Panc1 (cell line): Measurements from ENCODE around the gene MOK.

Experiments used
- POLR2AphosphoS5 ChIP-seq: IDR thresholded peaks from 2 replicates; pipeline ENCODE4 v1.6.1; 2012; ENCODE audit warnings: mild to moderate bottlenecking, low read depth, low read length, moderate library complexity
- SIN3A ChIP-seq: IDR thresholded peaks from 2 replicates; pipeline ENCODE4 v1.6.1; 2012; ENCODE audit warnings: low read depth, mild to moderate bottlenecking, low read length, moderate library complexity, borderline replicate concordance; ENCODE audit not compliant: insufficient read depth
- TCF7L2 ChIP-seq: IDR thresholded peaks from 2 replicates; pipeline ENCODE4 v1.6.1; 2011; ENCODE audit warnings: mild to moderate bottlenecking, low read depth, low read length, inconsistent platforms
- TF ChIP-seq, protein P1 (sequence below): fragments of 450-650 bp; IDR thresholded peaks from 2 replicates; pipeline ENCODE4 v1.5.1; 2017; ENCODE audit warnings: mild to moderate bottlenecking
- TF ChIP-seq, protein P2 (sequence below), 2 experiments: IDR thresholded peaks; 2 replicates each; pipeline ENCODE4 v1.6.1; 2011 to 2012; ENCODE audit warnings: low read depth in 2 of 2, control low read depth in 1 of 2, low read length in 1 of 2, mild to moderate bottlenecking in 1 of 2, moderate library complexity in 1 of 2; ENCODE audit not compliant: insufficient read depth in 1 of 2

DNA sequence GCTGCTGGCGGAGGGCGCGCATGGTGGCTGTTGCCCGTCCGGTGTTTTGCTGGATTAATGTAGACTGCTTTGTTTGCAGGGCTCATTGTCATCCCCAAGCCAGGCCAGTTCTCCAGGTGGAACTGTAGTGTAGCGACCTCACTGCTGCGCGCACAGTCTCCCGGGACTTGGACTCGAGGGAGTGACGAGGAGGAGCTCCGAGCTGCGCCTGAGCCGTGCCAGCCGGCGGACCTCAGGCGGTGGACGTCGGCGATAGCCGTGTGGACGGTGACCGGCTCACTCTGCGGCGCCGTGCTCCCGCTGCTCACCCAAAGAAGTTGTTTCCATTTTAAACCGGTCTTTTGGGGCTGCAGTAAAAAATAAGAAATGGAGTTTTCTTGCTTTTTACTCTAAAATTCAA, 82.2 kb downstream of the MOK start:
- TF ChIP-seq POLR2AphosphoS5 (no peak), SIN3A (no peak), TCF7L2 (no peak)
- TF ChIP-seq, protein P1, sequence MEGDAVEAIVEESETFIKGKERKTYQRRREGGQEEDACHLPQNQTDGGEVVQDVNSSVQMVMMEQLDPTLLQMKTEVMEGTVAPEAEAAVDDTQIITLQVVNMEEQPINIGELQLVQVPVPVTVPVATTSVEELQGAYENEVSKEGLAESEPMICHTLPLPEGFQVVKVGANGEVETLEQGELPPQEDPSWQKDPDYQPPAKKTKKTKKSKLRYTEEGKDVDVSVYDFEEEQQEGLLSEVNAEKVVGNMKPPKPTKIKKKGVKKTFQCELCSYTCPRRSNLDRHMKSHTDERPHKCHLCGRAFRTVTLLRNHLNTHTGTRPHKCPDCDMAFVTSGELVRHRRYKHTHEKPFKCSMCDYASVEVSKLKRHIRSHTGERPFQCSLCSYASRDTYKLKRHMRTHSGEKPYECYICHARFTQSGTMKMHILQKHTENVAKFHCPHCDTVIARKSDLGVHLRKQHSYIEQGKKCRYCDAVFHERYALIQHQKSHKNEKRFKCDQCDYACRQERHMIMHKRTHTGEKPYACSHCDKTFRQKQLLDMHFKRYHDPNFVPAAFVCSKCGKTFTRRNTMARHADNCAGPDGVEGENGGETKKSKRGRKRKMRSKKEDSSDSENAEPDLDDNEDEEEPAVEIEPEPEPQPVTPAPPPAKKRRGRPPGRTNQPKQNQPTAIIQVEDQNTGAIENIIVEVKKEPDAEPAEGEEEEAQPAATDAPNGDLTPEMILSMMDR = no peak
- TF ChIP-seq, protein P2, sequence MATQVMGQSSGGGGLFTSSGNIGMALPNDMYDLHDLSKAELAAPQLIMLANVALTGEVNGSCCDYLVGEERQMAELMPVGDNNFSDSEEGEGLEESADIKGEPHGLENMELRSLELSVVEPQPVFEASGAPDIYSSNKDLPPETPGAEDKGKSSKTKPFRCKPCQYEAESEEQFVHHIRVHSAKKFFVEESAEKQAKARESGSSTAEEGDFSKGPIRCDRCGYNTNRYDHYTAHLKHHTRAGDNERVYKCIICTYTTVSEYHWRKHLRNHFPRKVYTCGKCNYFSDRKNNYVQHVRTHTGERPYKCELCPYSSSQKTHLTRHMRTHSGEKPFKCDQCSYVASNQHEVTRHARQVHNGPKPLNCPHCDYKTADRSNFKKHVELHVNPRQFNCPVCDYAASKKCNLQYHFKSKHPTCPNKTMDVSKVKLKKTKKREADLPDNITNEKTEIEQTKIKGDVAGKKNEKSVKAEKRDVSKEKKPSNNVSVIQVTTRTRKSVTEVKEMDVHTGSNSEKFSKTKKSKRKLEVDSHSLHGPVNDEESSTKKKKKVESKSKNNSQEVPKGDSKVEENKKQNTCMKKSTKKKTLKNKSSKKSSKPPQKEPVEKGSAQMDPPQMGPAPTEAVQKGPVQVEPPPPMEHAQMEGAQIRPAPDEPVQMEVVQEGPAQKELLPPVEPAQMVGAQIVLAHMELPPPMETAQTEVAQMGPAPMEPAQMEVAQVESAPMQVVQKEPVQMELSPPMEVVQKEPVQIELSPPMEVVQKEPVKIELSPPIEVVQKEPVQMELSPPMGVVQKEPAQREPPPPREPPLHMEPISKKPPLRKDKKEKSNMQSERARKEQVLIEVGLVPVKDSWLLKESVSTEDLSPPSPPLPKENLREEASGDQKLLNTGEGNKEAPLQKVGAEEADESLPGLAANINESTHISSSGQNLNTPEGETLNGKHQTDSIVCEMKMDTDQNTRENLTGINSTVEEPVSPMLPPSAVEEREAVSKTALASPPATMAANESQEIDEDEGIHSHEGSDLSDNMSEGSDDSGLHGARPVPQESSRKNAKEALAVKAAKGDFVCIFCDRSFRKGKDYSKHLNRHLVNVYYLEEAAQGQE (IDR thresholded peaks at IDR 0.05; ENCODE audit: insufficient read depth in 1 of 2, low read depth in 2 of 2, low read length in 1 of 2) = no peak
